Measurements from ENCODE around the gene KIR3DL2. TPM values are rescaled to one million over a fixed set of nuclear protein-coding genes. Genes with fewer than 3 reads are reported as not detected.
"Not testable (repeated sequence)": the region's sequence is repeated elsewhere in the genome, so short reads cannot be mapped to it uniquely, and the experiment has no call there.

KIR3DL2 gene
- 10 to 100 TPM in 1 of 5 donors, 1 to 10 TPM in 2, under 1 TPM in 2; 0.61 to 12.5 (median 1.2) TPM for total RNA-seq
- 3.8 TPM for total RNA-seq (2013)
- 0.13 to 5.3 (median 0.80) reads per million in 29 experiments for total RNA-seq

DNA sequence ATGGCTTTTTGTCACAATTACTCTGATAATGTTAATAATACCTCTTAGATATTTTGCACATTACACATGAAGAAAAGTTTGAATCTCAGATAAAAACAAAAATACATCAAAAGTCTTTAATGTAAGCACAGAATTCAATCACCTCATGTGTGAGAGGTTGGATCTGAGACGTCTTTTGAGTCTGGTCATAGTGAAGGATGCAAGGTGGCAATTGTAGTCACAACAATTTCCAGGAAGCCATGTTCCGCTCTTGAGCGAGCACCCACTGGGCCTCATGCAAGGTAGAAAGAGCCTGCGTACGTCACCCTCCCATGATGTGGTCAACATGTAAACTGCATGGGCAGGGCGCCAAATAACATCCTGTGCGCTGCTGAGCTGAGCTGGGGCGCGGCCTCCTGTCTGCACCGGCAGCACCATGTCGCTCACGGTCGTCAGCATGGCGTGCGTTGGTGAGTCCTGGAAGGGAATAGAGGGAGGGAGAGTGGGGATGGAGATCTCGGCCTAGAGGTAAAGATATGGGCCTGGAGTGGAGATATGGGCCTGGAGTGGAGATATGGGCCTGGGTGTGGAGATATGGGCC, at the start of gene KIR3DL2:
TSS of gene KIR3DL2 (plus strand) at position 383 of the 580 bp plus-strand sequence. CDS start at position 416, 33 bp downstream.
- H3K36me3 Mint-ChIP-seq; H3K4me1 ChIP-seq (ENCODE audit: control insufficient read depth in 1 of 2, extremely low read depth in 1 of 2, insufficient read depth in 2 of 2, low read length in 2 of 2); H3K4me3 ChIP-seq (ENCODE audit: control insufficient read depth in 1 of 2, extremely low read depth in 1 of 2, low read length in 1 of 2); H3K9me3 ChIP-seq; CTCF ChIA-PET; H3K9me3 Mint-ChIP-seq; ATAC-seq (replicated peaks in 1 of 4); H3K4me1 Mint-ChIP-seq; POLR2A ChIA-PET; H3K27me3 ChIP-seq (replicated peaks in 1 of 2; ENCODE audit: control insufficient read depth in 2 of 2, extremely low read depth in 1 of 2, insufficient read depth in 2 of 2, low read length in 1 of 2); H3K36me3 ChIP-seq (ENCODE audit: control insufficient read depth in 2 of 2, extremely low read depth in 1 of 2, insufficient read depth in 1 of 2, low read length in 1 of 2): not testable (repeated sequence)
- peak within 1 kb of the TSS in 2 of 3 donors; percentile 32 to 46 for H3K4me3 Mint-ChIP-seq
- DNase-seq: peak in 7 of 35 experiments; percentile 3 to 36 (median 14)
- H3K27ac Mint-ChIP-seq: peak within 1 kb of the TSS in 1 of 2 donors; percentile 46
- peaks cover 18 to 24% of the 10 kb centered on the region in 2 donors for H3K27me3 Mint-ChIP-seq
- H3K27ac ChIP-seq (ENCODE audit: low read length): peak within 1 kb of the TSS; percentile 41
- WGBS (ENCODE audit: insufficient coverage): 80% methylated on average over 11 of the region's 16 CpGs

- Histone ChIP-seq H3K4me3 (ENCODE audit: control insufficient read depth in 1 of 2, extremely low read depth in 1 of 2, low read length in 1 of 2) (no peak within 1 kb of the TSS), H3K4me1 (ENCODE audit: control insufficient read depth in 1 of 2, extremely low read depth in 1 of 2, insufficient read depth in 2 of 2, low read length in 2 of 2) (no peaks in the 10 kb centered on the region), H3K9me3 (no peaks in the 10 kb centered on the region), H3K27me3 (replicated peaks in 1 of 2; ENCODE audit: control insufficient read depth in 2 of 2, extremely low read depth in 1 of 2, insufficient read depth in 2 of 2, low read length in 1 of 2) (peaks cover 0 to 12% of the 10 kb centered on the region in 2 experiments), H3K27ac (ENCODE audit: low read length) (no peak within 1 kb of the TSS), H3K36me3 (ENCODE audit: control insufficient read depth in 2 of 2, extremely low read depth in 1 of 2, insufficient read depth in 1 of 2, low read length in 1 of 2) (no peaks in the 10 kb centered on the region)
- DNase-seq (peak in 7 of 35 experiments; percentile 4 to 36 (median 14)), ATAC-seq (replicated peaks in 1 of 4) (no peak)
- CTCF ChIA-PET: no interaction called here
- POLR2A ChIA-PET: no interaction called here
- Mint-ChIP-seq H3K9me3 (peaks cover 3 to 5% (median 5%) of the 10 kb centered on the region in 3 donors), H3K27me3 (peaks cover 17 to 25% of the 10 kb centered on the region in 2 donors), H3K4me1 (no peaks in the 10 kb centered on the region), H3K4me3 (no peak within 1 kb of the TSS), H3K27ac (no peak within 1 kb of the TSS), H3K36me3 (no peaks in the 10 kb centered on the region)
- WGBS (ENCODE audit: insufficient coverage): 79% methylated on average over 3 of the region's 10 CpGs
Observed at GRCh38 chr19:54803410-54803809, 46.8 kb upstream of the KIR3DL2 start, which contains the start of gene KIR2DL4. TSS of gene KIR2DL4 (plus strand) at chr19:54803610. CDS start at chr19:54803652, 42 bp downstream.

GRCh38 chr19:54804101-54804500, 46.1 kb upstream of the KIR3DL2 start:
- Histone ChIP-seq H3K36me3 (ENCODE audit: control insufficient read depth in 2 of 2, extremely low read depth in 1 of 2, insufficient read depth in 1 of 2, low read length in 1 of 2) (no peaks in the 10 kb centered on the region), H3K9me3 (no peaks in the 10 kb centered on the region), H3K4me3 (ENCODE audit: control insufficient read depth in 1 of 2, extremely low read depth in 1 of 2, low read length in 1 of 2) (no peak overlapping the region), H3K27me3 (replicated peaks in 1 of 2; ENCODE audit: control insufficient read depth in 2 of 2, extremely low read depth in 1 of 2, insufficient read depth in 2 of 2, low read length in 1 of 2) (peaks cover 0 to 12% of the 10 kb centered on the region in 2 experiments), H3K27ac (ENCODE audit: low read length) (no peak overlapping the region), H3K4me1 (ENCODE audit: control insufficient read depth in 1 of 2, extremely low read depth in 1 of 2, insufficient read depth in 2 of 2, low read length in 2 of 2) (no peaks in the 10 kb centered on the region)
- ATAC-seq (replicated peaks in 1 of 4) (no peak), DNase-seq (peak in 1 of 35 experiments; percentile 7)
- H3K4me3 Mint-ChIP-seq: no peak overlapping the region
- no peak overlapping the region for H3K27ac Mint-ChIP-seq
- ChIA-PET POLR2A (no interaction called here), CTCF (no interaction called here)
- H3K27me3 Mint-ChIP-seq: peaks cover 14 to 27% of the 10 kb centered on the region in 2 donors
- H3K9me3 Mint-ChIP-seq: peaks cover 3 to 5% (median 5%) of the 10 kb centered on the region in 3 donors
- no peaks in the 10 kb centered on the region for H3K4me1 Mint-ChIP-seq
- no peaks in the 10 kb centered on the region for H3K36me3 Mint-ChIP-seq
- WGBS (ENCODE audit: insufficient coverage): 66% methylated on average over 2 of the region's 5 CpGs

GRCh38 chr19:54804571-54804970, 45.7 kb upstream of the KIR3DL2 start:
- DNase-seq (no peak), ATAC-seq (replicated peaks in 1 of 4) (no peak)
- POLR2A ChIA-PET: no interaction called here
- Histone ChIP-seq H3K27ac (ENCODE audit: low read length) (no peak overlapping the region), H3K27me3 (replicated peaks in 1 of 2; ENCODE audit: control insufficient read depth in 2 of 2, extremely low read depth in 1 of 2, insufficient read depth in 2 of 2, low read length in 1 of 2) (peaks cover 0 to 12% of the 10 kb centered on the region in 2 experiments), H3K4me1 (ENCODE audit: control insufficient read depth in 1 of 2, extremely low read depth in 1 of 2, insufficient read depth in 2 of 2, low read length in 2 of 2) (no peaks in the 10 kb centered on the region), H3K9me3 (no peaks in the 10 kb centered on the region), H3K36me3 (ENCODE audit: control insufficient read depth in 2 of 2, extremely low read depth in 1 of 2, insufficient read depth in 1 of 2, low read length in 1 of 2) (no peaks in the 10 kb centered on the region), H3K4me3 (ENCODE audit: control insufficient read depth in 1 of 2, extremely low read depth in 1 of 2, low read length in 1 of 2) (no peak overlapping the region)
- no peak overlapping the region for H3K4me3 Mint-ChIP-seq
- H3K27ac Mint-ChIP-seq: no peak overlapping the region
- no peaks in the 10 kb centered on the region for H3K36me3 Mint-ChIP-seq
- H3K27me3 Mint-ChIP-seq: peaks cover 12 to 22% of the 10 kb centered on the region in 2 donors
- CTCF ChIA-PET: no interaction called here
- peaks cover under 1 to 3% (median under 1%) of the 10 kb centered on the region in 3 donors for H3K9me3 Mint-ChIP-seq
- 89% methylated on average over 7 of the region's 10 CpGs for WGBS (ENCODE audit: insufficient coverage)
- no peaks in the 10 kb centered on the region for H3K4me1 Mint-ChIP-seq

DNA sequence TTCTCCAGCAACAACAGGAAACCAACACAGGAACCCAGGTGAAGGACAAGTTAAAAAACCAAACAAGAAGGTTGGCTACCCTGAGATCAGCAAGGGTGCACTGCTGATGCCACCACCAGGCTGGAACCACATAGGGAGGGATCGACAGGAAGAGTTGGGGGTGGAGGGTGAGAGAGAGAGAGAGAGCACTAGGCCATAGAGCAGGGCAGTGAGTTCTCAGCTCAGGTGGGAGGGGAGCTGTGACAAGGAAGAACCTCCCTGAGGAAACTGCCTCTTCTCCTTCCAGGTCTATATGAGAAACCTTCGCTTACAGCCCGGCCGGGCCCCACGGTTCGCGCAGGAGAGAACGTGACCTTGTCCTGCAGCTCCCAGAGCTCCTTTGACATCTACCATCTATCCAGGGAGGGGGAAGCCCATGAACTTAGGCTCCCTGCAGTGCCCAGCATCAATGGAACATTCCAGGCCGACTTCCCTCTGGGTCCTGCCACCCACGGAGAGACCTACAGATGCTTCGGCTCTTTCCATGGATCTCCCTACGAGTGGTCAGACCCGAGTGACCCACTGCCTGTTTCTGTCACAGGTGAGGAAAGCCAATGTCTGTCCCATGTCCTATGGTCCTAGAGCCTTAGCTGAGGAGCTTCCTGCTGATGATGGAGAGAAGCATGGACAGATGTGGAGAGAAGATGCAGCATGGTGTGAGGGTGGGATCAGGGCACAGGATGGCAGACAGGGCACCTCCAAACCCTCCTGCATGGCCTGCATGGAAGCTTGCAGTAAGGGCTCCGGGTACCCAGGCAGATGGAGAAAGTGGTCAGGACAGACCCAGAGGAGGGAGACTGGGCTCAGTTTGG, 44.4 kb upstream of the KIR3DL2 start:
- Mint-ChIP-seq H3K27ac (no peak overlapping the region), H3K4me1 (no peaks in the 10 kb centered on the region), H3K9me3 (peaks cover 0 to 3% (median 0%) of the 10 kb centered on the region in 3 donors), H3K36me3 (no peaks in the 10 kb centered on the region), H3K4me3 (no peak overlapping the region), H3K27me3 (peaks cover 20 to 24% of the 10 kb centered on the region in 2 donors)
- ChIA-PET CTCF (no interaction called here), POLR2A (no interaction called here)
- Histone ChIP-seq H3K27me3 (replicated peaks in 1 of 2; ENCODE audit: control insufficient read depth in 2 of 2, extremely low read depth in 1 of 2, insufficient read depth in 2 of 2, low read length in 1 of 2) (peaks cover 0 to 12% of the 10 kb centered on the region in 2 experiments), H3K36me3 (ENCODE audit: control insufficient read depth in 2 of 2, extremely low read depth in 1 of 2, insufficient read depth in 1 of 2, low read length in 1 of 2) (no peaks in the 10 kb centered on the region), H3K27ac (ENCODE audit: low read length) (no peak overlapping the region), H3K4me1 (ENCODE audit: control insufficient read depth in 1 of 2, extremely low read depth in 1 of 2, insufficient read depth in 2 of 2, low read length in 2 of 2) (no peaks in the 10 kb centered on the region), H3K4me3 (ENCODE audit: control insufficient read depth in 1 of 2, extremely low read depth in 1 of 2, low read length in 1 of 2) (no peak overlapping the region), H3K9me3 (no peaks in the 10 kb centered on the region)
- no peak for DNase-seq
- no peak for ATAC-seq (replicated peaks in 1 of 4)
- 83% methylated on average over 12 of the region's 14 CpGs for WGBS (ENCODE audit: insufficient coverage)

DNA sequence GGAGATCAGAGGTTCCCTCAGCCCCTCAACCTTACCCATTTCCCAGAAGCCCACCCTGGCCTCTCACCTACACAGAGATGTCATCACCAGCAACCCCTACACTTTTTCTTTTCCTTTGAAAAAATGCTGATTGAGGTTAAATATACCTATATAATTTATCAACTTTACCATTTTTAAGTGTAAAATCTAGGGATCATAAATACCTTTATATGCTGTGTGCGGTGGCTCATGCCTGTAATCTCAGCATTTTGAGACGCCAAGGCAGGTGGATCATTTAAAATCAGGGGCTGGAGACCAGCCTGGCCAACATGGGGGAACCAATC, 43.8 kb upstream of the KIR3DL2 start:
- H3K27me3 Mint-ChIP-seq: peaks cover 20 to 24% of the 10 kb centered on the region in 2 donors
- H3K9me3 Mint-ChIP-seq: peaks cover 0 to 3% (median 2%) of the 10 kb centered on the region in 3 donors
- Histone ChIP-seq H3K36me3 (ENCODE audit: control insufficient read depth in 2 of 2, extremely low read depth in 1 of 2, insufficient read depth in 1 of 2, low read length in 1 of 2) (no peaks in the 10 kb centered on the region), H3K4me1 (ENCODE audit: control insufficient read depth in 1 of 2, extremely low read depth in 1 of 2, insufficient read depth in 2 of 2, low read length in 2 of 2) (no peaks in the 10 kb centered on the region), H3K4me3 (ENCODE audit: control insufficient read depth in 1 of 2, extremely low read depth in 1 of 2, low read length in 1 of 2) (no peak overlapping the region), H3K9me3 (no peaks in the 10 kb centered on the region), H3K27ac (ENCODE audit: low read length) (no peak overlapping the region), H3K27me3 (replicated peaks in 1 of 2; ENCODE audit: control insufficient read depth in 2 of 2, extremely low read depth in 1 of 2, insufficient read depth in 2 of 2, low read length in 1 of 2) (peaks cover 0 to 12% of the 10 kb centered on the region in 2 experiments)
- CTCF ChIA-PET: no interaction called here
- no peaks in the 10 kb centered on the region for H3K4me1 Mint-ChIP-seq
- no peak for ATAC-seq (replicated peaks in 1 of 4)
- no peak for DNase-seq
- H3K36me3 Mint-ChIP-seq: no peaks in the 10 kb centered on the region
- POLR2A ChIA-PET: no interaction called here
- no peak overlapping the region for H3K27ac Mint-ChIP-seq
- H3K4me3 Mint-ChIP-seq: no peak overlapping the region
- WGBS (ENCODE audit: insufficient coverage): 43% methylated on average over 1 of the region's 2 CpGs
